GM18511 (cell line): ENCODE data around the gene GON7.
"Not testable (repeated sequence)": the region's sequence is repeated elsewhere in the genome, so short reads cannot be mapped to it uniquely, and the experiment has no call there.

ENCODE experiments used
- ATAC-seq: cut with Tn5 transposase; IDR thresholded peaks from one replicate; pipeline ENCODE4 v1.9.1; 2021; ENCODE audit warnings: mild to moderate bottlenecking, moderate library complexity; ENCODE audit not compliant: unreplicated experiment

The GON7 gene

GRCh38 chr14:93159625-93160352, 47.1 kb downstream of the GON7 start:
- ATAC-seq: not testable (repeated sequence)

- not testable (repeated sequence) for ATAC-seq
Observed at GRCh38 chr14:93158349-93158748, 48.5 kb downstream of the GON7 start.

- no peak for ATAC-seq
Observed at GRCh38 chr14:93156693-93157369, 50.0 kb downstream of the GON7 start.

GRCh38 chr14:93155667-93156066, 51.2 kb downstream of the GON7 start:
- no peak for ATAC-seq

- ATAC-seq: no peak
Observed at GRCh38 chr14:93153121-93153520, 53.7 kb downstream of the GON7 start.
